ENCODE measurements around the gene ZNF653.

Gene ZNF653

GRCh38 chr19:11453468-11454341 is 51.9 kb downstream of the ZNF653 start:
- H3K4me3 ChIP-seq (replicated peaks; ENCODE audit: low read depth, low read length) = no peak overlapping the region
- no peak for DNase-seq (ENCODE audit: extremely low read depth, low read depth)

DNA sequence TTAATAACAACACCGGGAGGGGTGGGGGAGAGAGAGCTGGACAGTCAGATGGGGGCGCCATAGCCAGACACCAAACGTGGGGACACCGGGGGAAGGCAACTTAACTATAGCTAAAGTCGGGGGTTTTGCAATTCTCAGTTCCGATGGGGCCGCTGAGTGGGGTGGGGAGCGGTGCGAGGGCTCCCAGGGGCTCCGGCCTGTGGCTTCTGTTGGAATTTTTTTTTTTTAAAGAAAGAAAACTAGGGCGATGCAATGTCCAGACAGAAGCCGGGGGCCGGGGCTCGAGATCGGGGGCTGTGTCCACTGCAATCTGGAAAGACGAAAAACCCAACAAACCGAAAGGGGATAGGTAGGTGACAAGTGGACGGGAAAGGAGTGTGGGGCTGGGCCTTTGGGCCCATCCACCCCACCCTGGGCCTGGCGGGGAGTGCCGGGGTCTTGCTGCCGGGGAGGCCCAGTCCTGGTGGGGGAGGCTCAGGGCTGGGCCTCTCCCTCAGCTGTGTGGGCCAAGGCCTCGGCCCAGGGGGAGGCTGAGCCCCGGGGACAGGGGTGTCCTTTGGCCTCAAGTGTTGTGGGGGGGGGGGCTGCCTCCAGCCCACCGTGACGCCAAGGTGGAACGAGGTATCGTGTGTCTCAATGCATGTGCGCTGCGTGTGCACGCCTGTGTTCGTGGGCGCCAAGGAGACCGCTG is 52.9 kb downstream of the ZNF653 start:
- DNase-seq (ENCODE audit: extremely low read depth, low read depth) = no peak
- H3K4me3 ChIP-seq (replicated peaks; ENCODE audit: low read depth, low read length) = no peak overlapping the region
- TF ChIP-seq CTCF (IDR thresholded peaks at IDR 0.05; ENCODE audit: low read depth, low read length, missing control alignments) = no peak

More at GRCh38 chr19:11453468-11454341, 51.9 kb downstream of the ZNF653 start:
- TF ChIP-seq CTCF (IDR thresholded peaks at IDR 0.05; ENCODE audit: low read depth, low read length, missing control alignments) = peak; percentile 64

DNA sequence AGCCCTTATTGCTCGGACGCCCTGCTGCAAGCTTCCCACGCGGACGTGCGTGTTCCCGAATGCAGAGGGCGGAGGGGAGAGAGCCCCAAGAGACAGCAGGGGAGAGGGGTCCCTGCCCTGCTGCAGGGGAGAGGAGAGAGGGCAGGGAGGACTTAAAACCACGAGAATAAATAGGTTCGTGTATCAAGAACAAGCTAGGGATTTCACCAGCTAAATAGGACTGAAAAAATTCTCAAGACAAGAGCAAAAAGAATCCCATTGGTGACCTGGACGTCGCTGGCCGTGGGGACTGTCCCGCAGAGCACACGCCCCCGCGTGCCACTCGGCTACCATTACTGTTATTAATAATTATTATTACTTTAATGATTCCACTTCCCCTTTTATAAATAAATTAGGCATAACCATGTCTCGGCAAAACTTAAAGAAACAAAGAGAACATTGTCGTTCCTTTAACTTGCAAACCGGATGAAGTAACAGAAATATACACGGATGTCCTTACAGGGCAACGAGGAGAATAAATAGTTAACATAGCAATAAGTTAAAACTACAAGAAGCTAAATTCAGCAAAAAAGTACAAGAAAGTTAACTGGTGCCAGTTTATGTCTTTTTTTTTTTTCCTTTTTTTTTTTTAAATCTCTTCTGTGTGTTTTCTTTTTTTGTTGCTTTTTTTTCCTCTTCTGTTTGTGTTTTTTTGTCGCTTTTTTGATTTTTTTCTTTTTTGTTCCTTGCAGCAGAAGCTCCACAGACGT is 53.6 kb downstream of the ZNF653 start:
- H3K4me3 ChIP-seq (replicated peaks; ENCODE audit: low read depth, low read length) = no peak overlapping the region
- TF ChIP-seq CTCF (IDR thresholded peaks at IDR 0.05; ENCODE audit: low read depth, low read length, missing control alignments) = no peak

DNA sequence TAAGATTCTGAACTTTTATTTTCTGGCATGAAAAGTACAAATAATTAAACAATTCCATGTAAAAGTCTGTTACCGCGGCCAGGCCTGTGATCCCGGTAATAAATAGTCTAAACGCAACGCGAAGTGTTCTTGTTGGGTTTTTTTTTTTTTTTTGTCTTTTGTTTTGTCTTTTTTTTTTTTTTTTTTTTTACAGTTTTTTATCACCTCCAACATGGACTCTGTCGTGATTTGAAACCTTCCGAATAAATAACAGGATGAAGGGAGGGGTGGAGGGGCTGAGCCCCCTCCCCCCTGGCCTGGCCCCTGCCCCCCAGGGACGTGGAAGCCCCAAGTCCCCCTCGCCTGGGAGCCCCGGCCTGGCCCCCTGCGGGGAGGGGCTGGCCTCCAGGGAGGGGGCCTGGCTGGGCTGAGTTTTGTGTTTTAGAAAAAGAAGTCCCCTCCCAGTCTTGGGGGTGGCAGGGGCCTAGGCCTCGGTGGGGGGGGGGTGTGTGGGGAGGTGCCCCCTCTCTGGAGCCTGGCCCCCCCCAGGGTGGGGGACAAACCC is 54.2 kb downstream of the ZNF653 start:
- no peak for TF ChIP-seq CTCF (IDR thresholded peaks at IDR 0.05; ENCODE audit: low read depth, low read length, missing control alignments)
- no peak overlapping the region for H3K4me3 ChIP-seq (replicated peaks; ENCODE audit: low read depth, low read length)

More for the DNA sequence above, 53.6 kb downstream of the ZNF653 start:
- DNase-seq (ENCODE audit: extremely low read depth, low read depth) = no peak

GRCh38 chr19:11450570-11451326 is 54.9 kb downstream of the ZNF653 start:
- DNase-seq (ENCODE audit: extremely low read depth, low read depth) = no peak
- no peak overlapping the region for H3K4me3 ChIP-seq (replicated peaks; ENCODE audit: low read depth, low read length)
- no peak for TF ChIP-seq CTCF (IDR thresholded peaks at IDR 0.05; ENCODE audit: low read depth, low read length, missing control alignments)

More for the DNA sequence above, 54.2 kb downstream of the ZNF653 start:
- DNase-seq (ENCODE audit: extremely low read depth, low read depth) = no peak
